ENCODE results near the gene HPGD.

GRCh38 chr4:174528226-174528625 lies 5.9 kb upstream of the HPGD start:
- no peak for TF ChIP-seq CREB1 (IDR thresholded peaks at IDR 0.05; ENCODE audit: low read depth)
- TF ChIP-seq EP300 (IDR thresholded peaks at IDR 0.05; ENCODE audit: borderline replicate concordance): no peak
- TF ChIP-seq TAF1 (IDR thresholded peaks at IDR 0.05; ENCODE audit: low read depth): no peak
- no peak for TF ChIP-seq RAD21 (IDR thresholded peaks at IDR 0.05; ENCODE audit: low read depth)
- TF ChIP-seq YY1 (IDR thresholded peaks at IDR 0.05; ENCODE audit: low read depth): no peak
- no peak for TF ChIP-seq ZBTB7A (IDR thresholded peaks at IDR 0.05; ENCODE audit: low read depth)
- TF ChIP-seq MAX (IDR thresholded peaks at IDR 0.05): no peak
- TF ChIP-seq FOXM1 (IDR thresholded peaks at IDR 0.05; ENCODE audit: borderline replicate concordance, low read depth): no peak
